GM18951 (cell line): Measurements from ENCODE around the gene DSG1.
"Not testable (repeated sequence)": the region's sequence is repeated elsewhere in the genome, so short reads cannot be mapped to it uniquely, and the experiment has no call there.

Experiments used
- POLR2A ChIP-seq: IDR thresholded peaks from 4 replicates; pipeline ENCODE4 v1.6.1; 2011; ENCODE audit warnings: mild to moderate bottlenecking; ENCODE audit not compliant: insufficient read length, insufficient read depth; ENCODE audit errors: extremely low read depth
- in situ Hi-C: fragments of 300-500 bp; cut with MboI; formaldehyde crosslinking; loops from one replicate; pipeline ENCODE4 v1.12.0; 2022; ENCODE audit warnings: low sequenced_read_pairs, mixed read lengths, inconsistent platforms; ENCODE audit not compliant: unreplicated experiment

The DSG1 gene

DNA sequence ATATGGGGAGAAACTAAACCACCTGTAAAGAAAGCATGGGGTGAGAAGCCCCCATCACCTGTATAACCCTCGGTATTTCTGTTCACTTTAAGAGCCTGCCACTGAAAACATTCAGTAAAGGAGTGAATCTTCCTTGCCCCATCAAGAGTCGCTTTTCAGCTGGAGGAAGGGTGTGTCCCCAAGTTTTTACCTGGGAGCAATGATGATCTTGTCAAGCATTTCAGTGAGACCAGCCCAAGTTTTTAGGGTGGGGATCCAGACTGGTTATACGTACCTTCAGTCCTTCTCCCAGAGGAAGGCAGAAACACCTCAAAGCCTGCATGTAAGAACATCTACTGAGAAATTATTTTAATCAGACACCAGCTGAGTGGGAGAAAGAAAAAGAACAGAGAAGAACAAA, at the start of gene DSG1:
TSS of gene DSG1 (plus strand) at position 301 of the 400 bp plus-strand sequence. CDS start 141 bp downstream, outside the sequence.
- TF ChIP-seq POLR2A, result no peak
- in situ Hi-C loops, result no loop called here

DNA sequence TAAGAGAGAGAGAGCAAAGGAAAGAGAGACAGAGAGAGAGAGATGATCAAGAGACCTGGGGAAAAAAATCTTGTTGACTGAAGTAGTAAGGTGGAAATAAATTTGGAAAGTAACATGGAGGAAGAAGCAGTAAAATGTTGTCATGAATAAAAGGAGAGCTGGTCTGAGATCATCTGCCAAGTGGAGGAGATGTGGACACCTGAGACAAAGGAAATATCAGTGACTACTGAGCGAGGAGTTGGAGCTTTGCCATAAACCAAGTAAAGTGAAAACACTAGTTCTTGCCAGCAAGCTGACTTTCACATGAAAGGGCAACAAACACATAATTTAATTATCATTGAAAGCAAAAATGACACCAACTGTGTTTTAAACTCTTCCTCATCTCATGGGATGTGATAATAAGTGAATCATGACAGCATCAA, 49.0 kb upstream of the DSG1 start:
- TF ChIP-seq POLR2A, result no peak
- in situ Hi-C loops, result no loop called here

DNA sequence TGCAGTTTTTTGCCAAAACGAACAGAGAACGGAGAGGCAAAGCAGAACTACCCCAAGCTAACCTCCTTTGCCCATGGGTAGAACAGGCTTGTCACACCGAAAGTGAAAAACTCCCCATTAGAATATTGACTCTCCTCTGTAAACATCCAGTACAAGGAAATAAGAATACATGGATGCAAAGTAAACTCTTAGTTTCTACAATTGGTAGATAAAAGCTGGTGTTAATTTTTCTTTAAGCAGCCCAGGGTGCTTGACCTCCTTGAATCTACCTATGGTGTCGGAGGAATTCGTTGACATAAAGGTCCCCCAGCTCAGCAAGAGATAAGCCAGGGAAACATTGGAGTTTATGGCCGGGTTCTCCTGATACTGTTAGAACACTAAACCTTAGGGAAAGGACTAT, 48.4 kb upstream of the DSG1 start:
- no peak for TF ChIP-seq POLR2A
- in situ Hi-C loops, result no loop called here

DNA sequence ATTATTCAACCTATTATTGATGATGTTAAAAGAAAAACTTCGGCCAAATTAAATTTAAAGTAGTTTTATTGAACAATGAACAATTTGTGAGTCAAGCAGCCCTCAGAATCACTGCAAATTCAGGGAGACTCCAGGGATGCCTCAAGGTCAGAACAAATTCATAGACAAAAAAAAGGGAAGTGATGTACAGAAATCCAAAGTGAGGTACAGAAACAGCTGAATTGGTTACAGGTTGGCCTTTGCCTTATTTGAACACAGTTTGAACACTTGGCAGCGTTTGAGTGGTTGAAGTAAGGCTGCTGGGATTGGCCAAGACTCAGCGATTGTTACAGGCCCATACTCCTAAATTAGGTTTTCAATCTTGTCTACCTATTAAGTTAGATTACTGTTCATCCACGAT, 47.4 kb upstream of the DSG1 start:
- in situ Hi-C loops, result no loop called here
- TF ChIP-seq POLR2A, result no peak

DNA sequence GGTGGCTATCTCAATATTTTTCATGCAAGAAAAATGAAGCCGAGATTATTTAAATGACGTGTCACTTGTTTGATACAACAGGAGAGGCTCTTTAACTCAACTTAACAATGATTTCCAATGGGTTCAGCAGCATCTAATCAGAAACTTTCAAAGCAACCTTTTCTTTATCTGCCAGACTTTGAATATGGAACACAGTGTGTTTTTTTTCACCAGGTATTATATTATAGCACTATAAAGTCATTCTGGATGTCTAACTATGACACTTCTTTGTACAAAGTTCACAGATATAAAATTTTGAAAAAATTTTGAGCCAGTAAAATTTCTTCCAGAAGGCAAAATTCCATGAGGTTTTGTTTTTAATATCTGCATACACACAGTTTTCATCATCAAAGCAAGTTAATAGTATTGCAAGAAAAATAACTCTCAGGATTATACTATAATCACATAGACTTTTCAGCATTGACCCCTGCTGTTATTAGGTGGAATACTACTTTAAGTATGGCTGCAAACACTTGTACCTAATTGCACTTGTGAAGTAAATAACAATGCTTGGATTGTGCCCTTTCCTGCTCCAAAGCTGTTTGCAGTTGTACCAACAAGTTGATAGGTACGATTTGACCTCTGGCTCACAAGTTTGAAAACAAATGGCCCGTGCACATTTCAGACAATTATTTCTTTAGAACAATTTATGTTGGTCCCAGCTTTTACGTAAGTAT, 44.0 kb upstream of the DSG1 start:
- no peak for TF ChIP-seq POLR2A
- in situ Hi-C loops, result no loop called here

DNA sequence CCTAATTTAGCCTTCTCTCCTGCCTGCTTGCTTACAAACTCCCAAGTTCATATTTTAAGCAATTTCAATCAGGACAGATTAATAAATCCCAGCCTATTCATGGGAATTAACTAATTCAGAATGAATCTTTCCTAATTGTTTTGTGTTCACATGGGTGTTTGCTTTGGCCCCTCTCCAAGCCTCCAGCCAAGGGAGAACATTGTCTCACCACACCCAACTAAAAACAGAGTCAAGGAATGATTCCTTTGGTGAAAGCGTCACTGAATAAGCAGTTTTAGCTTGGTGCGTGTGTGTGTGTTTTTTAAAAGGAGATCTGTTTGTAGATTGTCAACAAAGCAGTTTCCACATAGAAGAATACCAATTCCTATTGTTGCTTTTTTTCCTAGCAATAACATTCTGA, 43.0 kb upstream of the DSG1 start:
- in situ Hi-C loops, result no loop called here
- no peak for TF ChIP-seq POLR2A

DNA sequence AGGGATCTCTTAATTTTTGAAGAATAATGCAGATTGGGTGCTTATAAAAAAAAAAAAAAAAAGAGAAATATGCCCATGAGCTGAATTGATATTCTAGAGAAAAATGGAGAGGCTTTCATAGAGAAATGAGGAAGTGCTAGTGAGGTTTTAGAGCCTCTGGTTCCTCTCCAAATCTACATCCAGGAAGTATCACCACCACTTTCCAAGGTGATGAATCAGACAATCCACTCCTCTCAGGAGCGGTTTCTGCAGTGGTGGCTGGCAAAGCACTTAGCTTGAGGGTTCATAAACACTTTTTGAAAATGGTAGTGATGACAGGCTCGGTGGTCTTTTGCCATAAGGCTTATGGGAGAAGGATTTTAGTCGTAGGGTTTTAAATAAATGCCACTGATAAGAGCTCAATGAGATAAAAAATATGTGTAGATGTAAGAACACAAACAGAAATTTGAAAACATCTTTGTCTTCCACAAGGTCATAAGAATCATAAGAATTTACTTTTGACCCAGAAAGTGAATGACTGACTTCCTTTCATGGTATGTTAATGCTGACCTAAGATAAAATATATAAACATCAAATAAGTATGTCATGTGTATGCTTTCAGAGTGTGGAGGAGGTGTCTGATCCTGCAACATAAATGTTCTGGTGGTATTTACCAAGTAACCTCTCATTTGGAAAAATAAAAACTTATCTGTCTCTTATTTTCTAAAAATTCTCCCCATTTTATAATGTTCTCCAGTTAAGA, 42.1 kb upstream of the DSG1 start:
- no peak for TF ChIP-seq POLR2A
- in situ Hi-C loops, result no loop called here

DNA sequence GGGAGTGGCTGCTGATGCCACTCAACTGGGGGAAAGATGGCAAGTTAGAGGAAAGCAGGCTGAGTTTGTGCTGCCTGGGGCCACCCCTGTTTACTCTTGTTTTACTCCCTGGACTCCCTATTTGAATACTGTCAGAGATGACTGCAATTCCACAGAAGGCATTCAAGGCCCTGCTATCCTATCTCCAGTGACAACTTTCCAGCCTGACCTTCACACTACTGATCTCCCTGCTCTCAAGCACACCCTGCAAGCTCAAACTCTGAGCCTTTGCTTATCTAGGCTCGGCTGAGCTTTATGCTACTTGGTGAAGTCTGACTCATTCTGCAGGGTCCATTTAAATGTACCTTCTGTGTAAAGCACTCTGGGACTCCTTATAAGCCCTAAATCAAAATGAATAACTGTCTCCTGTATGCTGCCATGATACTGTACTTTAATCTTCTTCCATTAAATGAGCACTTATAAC, 39.3 kb upstream of the DSG1 start:
- in situ Hi-C loops, result no loop called here
- no peak for TF ChIP-seq POLR2A

DNA sequence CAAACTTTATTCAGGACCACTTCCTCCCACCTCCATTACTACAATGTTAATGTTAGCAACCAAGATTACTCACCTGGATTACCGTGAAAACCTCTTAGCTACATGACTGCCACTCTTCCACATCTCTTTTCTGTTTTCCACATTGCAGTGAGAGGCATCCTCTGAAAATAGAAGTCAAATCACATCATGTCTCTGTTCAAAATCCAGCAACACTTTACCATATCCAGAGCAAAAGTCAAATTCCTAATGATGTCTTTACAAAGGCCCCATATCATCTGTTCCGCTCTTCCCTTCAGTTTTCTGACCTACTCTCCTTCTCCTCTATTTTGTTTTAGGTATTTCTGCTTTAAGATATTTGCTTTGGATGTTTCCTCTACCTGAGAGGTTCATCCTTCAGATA, 37.5 kb upstream of the DSG1 start:
- in situ Hi-C loops, result no loop called here
- no peak for TF ChIP-seq POLR2A

DNA sequence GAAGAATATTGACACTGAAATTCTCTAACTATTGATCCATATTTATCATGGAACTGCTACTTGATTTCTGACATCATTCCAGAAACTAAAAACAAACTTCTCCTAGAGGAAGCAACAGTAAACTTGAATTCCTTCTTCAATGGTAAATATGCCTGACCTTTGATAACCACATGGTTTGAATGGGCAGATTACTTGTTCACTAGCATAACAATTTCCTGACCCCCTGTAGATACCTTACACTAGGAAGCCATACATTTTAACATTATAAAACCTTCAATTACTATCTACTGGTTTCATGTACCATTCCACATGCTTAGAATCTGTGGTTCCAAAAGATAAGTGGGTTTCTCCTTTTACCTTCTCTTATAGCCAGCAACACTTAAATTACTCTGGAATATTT, 36.5 kb upstream of the DSG1 start:
- TF ChIP-seq POLR2A, result no peak
- in situ Hi-C loops, result no loop called here

DNA sequence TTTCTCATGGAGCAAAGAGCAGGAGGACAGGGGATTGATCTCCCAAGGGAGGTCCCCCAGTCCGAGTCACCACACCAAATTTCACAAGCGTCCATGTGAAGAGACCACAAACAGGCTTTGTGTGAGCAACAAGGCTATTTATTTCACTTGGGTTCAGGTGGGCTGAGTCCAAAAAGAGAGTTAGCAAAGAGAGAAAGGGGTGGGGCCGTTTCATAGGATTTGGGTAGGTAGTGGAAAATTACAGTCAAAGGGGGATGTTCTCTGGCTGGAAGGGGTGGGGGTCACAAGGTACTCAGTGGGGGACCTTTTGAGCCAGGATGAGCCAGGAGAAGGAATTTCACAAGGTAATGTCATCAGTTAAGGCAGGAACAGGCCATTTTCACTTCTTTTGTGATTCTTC, 28.5 kb upstream of the DSG1 start:
- in situ Hi-C loops, result not testable (repeated sequence)

DNA sequence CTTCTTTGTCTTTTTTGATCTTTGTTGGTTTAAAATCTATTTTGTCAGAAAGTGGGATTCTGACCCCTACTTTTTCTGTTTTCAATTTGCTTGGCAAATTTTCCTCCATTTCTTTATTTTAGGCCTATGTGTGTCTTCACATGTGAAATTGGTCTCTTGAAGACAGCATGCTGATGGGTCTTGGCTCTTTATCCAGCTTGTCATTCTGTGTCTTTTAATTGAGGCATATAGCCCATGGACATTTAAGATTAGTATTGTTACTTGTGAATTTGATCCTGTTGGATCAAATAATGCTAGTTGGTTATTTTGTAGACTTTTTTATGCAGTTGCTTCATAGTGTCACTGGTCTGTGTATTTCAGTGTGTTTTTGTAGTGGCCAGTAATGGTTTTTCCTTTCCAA, 26.3 kb upstream of the DSG1 start:
- in situ Hi-C loops, result no loop called here

DNA sequence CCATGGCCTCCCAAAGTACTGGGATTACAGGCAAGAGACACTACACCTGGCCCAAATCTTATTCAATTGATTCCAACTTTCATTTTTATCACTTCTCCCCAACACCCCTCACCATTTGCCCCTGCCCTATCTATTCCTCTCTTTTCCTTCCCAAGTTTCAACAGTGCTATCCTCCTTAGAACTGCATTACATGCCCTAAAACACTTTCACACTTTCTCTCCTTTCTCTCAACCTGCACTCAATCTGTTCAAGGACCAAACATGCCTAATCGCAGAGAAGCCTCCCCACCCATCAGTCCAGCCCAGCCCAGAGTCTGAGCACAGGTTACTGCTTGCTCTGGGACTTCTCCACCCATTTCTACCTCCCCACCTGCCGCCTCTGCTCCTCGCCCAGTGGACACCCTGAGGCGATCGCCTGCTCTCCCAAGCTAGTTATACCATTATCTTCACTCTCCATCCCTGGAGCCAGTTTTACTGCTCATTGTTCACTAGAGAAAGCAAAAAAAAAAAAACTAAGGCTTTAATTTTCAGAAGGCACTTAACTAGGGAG, 23.7 kb upstream of the DSG1 start:
- in situ Hi-C loops, result no loop called here
- TF ChIP-seq POLR2A, result no peak

More for the DNA sequence above, 26.3 kb upstream of the DSG1 start:
- TF ChIP-seq POLR2A, result no peak

DNA sequence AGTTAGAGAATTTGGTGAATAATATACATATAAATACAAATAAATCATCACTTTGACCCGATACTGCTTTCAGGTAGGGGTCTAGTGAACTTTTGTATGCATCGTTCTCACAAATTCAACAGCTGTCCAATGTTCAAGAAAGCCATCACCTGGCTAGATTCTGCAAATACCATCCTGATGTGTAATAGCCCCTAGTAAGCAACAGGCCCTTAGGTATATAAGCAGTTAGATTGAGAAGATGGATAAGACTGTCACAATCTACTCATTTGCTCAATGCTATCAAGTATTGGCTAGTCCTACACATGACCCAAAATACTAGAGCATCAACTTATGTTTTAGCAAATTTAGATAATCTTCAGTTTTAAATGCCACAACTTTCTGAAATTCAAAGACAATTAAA, 20.7 kb upstream of the DSG1 start:
- TF ChIP-seq POLR2A, result no peak
- in situ Hi-C loops, result no loop called here
